Inflammatory macrophage treated with lipopolysaccharide for 4 hours (primary cell): ENCODE measurements around the gene VASN.

Source experiments
- DNase-seq: peaks from one replicate; pipeline ENCODE4 v3.0.0-alpha.2; 2020

Gene VASN

DNA sequence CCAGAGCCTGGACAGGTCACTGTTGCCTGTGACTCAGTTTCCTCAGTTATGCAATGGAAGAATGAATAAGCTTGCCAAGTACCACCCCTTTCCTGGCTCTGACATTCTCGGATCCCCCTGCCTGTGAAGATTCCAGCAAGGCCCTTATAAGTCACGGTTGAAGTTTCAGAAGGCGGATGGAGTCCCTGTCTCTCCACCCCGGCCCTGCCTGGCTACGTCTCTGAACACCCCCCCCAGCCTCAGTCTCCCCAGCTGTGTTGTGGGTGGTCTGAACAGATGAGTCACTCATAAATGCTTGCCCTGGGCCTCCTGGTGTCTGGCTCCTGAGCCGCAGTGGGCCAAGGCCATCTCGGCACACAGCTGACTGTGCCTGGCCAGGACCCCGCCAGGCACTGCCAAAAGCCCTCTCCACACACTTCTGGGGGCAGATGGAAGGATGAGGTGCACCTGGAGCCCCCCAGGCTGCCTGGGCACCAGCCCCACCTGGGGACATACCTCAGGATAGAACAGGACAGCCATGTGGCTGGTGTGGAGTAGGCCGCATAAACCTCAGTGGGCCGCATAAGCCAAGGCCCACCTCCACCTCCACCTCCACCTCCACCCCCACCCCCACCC lies 15.4 kb downstream of the VASN start:
- no peak for DNase-seq

DNA sequence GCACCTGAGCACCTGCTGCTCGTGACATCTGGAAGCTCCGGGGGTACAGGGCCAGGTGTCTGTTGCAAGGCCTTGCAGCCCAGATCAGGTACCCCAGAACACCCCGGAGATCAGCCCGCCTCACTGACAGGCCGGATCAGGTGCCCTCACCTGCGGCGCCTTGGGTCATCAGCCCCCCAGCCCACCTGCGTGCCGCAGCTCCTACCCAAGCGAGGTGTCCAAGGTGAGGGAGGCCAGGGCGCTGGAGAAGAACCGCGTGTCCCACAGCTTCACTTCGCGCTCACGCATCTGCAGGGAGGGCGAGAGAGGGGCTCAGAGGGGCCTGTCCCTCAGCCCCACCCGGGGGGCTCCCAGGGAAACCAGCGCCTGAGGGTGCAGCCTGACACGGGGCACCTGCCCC lies 16.1 kb downstream of the VASN start:
- DNase-seq: no peak

DNA sequence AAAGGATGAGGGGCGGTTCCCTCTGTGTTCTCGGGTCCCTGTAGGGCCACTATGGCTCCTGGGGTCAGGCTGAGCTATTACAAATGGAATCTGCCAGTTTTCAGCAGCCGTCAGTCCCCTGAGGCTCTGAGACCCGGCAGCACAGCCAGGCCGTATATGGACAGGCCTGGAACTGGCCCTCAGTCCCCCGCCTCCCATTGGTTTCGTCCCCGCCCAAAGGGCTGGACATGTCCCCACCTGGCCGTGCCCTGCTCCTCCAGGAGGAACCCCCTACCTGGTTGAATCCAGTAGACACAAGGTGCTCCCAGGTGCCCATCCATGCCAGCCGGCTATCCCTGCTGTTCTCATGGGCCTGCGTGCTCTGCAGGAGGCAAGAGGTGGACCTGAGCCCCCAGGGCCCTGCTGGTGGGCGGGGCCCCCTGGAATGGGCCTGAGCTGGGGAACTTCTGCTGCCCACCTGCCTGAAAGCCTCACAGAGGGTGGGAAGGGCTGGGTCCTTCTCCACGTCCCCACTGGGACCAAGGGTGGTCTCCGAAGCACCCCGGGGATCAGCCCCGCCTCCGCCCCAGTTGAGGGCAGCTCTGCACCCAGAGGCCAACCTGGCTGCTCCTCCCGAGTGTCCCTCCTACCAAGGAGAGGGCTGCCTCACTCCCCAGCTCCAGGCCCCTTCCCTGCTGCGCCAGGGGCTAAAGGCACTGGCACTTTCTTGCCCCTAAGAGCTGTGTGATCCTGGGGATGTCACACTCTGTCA lies 16.8 kb downstream of the VASN start:
- no peak for DNase-seq

DNA sequence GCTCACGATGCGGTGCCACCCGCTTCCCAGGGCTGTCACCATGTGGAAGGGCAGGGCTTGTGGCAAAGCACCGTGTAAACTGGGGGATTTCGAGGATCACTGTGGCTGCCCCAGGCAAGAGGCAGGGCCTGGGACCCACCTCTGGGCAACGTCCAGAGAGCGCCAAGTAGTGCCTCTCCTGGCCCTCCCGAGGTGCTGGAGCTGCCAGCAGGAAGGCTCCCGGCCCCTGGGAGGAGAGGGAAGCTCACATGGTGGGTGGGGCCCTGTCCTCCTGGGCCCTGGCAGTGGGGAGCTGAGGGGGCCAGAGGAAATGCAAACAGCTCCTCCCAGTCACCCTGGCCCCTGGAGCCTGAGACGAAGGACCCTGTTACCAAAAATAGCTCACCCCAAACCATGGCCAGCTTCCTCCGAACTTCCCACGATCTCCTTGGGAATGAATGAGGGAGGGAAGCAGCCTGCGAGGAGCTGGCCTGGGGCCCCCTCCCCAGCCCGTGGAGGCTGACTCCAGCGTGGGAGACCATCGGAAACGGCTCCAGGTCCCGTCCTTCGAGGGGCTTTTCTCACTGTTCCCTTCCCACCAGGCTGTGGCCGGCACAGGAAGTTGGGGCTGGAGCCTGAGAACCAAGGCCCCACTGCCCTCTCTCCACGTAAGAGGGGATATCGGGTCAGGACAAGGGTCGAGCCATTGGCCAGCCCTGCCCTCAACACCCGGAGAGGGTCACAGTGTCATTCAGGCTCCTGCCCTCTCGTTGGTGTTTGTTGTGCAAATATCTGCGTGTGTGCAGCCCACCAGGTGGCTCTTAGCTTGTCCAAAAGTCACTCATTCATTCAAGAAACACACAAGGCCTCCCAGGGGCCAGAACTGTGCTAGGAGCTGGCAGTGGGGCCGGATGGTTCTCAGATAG lies 17.7 kb downstream of the VASN start:
- DNase-seq: no peak

DNA sequence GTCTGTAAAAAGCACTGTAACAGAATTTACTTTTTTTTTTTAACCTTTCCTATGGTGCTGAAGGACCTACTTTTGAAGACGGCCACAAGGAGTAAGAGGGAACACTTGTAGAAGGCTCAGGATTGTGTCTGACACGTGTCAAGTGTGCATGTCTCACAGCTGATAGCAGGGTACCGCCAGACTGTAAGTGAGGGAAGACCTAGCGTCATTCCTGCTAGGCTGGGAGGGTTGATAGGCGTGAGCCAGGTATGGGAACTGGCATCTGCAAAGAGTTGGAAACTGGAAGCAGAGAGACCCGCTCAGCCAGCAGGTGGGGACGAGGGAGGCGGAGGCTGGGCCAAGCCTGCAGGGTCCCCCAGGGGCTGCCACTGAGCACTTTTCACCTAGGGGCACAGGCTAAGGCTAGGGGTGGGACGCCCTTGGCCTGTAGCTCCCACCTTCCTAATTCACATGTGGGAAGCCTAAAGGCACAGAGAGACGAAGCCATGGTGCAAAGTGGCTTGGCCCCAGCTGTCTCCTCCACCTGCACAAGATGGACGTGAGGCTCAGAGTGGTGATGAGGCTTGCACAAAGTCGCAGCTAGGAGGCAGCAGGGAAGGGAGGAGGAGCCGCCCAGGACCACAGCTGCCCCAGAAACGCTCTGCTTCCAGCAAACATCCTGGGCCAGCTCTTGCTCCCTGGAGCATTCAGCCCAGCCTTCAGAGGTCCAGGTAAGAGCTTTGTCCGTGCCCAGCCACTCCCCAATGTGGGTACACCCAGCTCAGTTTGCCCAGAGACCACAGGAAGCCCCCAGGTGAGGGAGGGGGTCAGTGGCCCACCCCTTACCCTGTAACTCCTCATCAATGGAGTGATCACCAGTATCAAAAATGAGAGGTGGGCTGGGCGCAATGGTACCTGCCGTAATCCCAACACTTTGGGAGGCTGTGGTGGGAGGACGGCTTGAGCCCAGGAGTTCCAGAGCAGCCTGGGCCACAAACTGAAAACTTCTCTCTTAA lies 18.9 kb downstream of the VASN start:
- no peak for DNase-seq

- DNase-seq: no peak
Measured at GRCh38 chr16:4391631-4392381, 20.2 kb downstream of the VASN start.

GRCh38 chr16:4392382-4393239 lies 21.0 kb downstream of the VASN start:
- DNase-seq: no peak

- peak; percentile 26 for DNase-seq
Measured at GRCh38 chr16:4393240-4393600, 21.6 kb downstream of the VASN start.

DNA sequence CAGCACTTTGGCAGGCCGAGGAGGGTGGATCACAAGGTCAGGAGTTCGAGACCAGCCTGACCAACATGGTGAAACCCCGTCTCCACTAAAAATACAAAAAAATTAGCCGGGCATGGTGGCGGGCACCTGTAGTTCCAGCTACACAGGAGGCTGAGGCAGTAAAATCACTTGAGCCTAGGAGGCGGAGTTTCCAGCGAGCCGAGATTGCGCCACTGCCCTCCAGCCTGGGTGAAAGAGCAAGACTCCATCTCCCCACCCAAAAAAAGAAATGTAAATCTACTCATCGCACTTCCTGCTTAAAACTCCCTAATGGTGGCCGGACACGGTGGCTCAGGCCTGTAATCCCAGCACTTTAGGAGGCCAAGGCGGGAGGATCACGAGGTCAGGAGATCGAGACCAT lies 22.2 kb downstream of the VASN start:
- peak; percentile 21 for DNase-seq

DNA sequence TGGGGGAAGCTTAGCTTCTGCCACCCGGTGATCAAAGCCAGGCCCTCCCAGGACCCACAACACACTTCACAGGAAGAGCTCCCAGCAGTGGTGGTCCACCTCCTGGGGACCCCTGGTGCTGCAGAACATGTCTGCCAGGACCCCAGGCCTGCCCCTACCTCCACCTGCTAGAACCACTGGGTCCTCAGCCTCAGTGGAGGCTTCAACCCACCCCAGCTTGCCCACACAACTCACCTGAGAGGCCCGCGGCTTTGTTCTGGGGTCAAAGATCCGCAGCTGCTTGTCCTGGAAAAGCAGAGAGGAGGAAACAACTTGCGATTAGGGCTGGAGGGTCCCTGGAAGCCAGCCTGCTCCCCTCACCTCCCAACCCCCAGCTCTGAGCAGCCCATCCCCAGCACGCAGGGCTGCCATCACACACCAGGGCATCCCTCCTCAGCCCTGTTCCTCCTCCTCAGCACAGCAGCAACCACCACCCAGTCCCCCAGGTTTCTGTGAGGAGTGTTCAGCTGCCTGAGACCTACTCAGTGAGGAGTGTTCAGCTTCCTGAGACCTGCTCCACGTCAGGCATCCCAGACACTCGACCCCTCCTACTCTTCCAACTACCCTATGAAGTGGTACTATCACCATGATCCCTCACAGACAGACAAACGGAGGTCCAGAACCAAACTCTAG lies 23.5 kb downstream of the VASN start:
- DNase-seq: no peak

GRCh38 chr16:4399001-4399730 lies 27.5 kb downstream of the VASN start:
- peak; percentile 69 for DNase-seq

DNA sequence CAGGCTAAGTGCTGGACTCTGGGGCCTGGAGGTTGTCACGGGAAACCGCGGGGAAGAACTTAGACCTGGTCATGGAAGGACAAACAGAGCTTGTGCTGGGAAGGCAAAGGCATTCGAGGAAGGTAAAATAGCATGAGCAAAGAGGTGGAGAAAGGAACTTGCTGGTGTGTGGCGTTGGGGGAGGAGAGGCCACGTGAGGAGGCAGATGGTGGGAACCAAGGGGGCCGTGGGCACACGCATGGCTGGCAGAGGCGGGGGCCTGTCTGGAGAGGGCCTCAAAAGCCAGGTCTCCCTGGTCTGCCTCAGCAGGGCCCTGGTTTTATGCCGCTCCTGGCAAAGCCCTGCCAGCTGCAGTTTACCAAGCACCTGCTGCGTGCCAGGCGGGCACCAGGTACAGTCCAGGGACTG lies 29.4 kb downstream of the VASN start:
- no peak for DNase-seq

- DNase-seq: no peak
Measured at GRCh38 chr16:4401510-4401909, 29.9 kb downstream of the VASN start.

- peak; percentile 47 for DNase-seq
Measured at GRCh38 chr16:4402439-4403132, 30.9 kb downstream of the VASN start.

DNA sequence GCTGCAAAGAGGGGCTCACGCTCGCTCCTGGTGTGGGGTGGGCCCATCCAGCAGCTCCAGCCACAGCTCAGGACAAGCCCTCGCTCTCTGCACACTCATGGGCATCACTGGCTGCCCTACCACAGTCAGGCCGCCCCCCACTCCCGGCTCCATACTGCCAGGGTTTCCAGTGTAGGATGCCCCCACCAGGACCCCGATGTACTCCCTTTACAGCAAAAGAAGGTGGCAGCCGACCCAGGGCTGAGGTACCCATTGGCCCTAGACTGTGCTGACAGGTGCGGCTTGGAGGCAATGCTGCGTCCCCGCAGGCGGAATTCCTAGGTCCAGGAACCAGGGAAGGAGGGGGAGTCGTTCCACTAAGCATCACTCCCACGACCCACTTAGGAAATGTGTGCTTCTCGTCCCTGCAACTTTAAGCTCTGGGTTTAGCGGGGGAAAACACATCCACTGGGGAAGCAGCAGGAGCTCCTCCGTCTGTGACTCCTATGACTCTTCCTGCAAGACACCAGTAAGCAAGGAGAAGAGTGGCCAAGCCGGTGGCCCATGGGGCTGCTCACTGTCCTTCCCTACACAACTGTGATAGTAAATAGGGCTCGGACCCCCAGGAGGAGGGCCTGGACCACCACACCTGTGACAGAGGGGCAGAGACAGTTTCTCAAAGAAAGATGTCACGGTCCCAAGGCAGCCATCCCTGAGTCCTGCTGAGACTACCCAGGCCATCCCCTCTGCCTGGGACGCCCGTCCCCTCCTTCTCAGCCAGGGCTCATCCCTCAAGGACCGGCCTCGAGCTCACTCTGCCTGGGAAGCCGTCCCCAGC lies 31.7 kb downstream of the VASN start:
- no peak for DNase-seq

DNA sequence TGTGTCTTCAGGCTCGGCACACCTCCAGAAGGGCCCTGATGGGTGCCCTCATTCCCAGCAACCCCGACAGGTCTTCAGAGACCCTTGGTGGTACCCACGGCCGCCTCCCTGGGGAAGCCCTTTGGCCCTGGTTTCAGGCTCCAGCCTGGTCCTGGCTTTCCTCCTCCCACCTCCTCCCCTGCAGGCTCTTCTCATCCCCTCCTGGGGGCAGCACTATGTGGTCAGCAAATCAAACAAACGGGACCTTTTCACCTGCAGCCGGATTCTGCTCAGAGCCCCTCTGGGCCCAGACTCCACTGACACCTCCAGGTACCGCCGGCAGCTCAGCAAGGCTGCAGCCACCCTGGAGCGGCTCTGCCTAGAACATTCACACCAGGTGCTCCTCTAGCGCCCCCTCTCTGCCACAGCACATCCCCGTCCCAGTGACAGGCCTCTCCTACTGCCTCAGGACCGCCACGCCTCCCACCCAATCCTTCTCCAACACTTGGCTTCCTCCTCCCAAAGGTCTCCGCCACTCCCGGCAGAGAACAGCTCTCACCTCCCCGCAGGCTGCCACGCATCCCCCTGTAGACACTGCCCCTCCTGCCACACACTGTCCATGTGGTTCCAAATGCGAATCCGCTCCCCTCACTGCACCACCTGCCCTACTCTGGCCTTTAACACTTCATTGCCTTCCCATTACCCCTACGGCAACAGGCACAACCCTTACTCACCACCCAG lies 32.8 kb downstream of the VASN start:
- peak; percentile 10 for DNase-seq
